ENCODE measurements around the gene SNX5.

The SNX5 gene

GRCh38 chr20:17938871-17939619 is 29.5 kb downstream of the SNX5 start:
- DNase-seq: peak; percentile 71

GRCh38 chr20:17936761-17937732 is 31.5 kb downstream of the SNX5 start:
- DNase-seq: no peak

DNA sequence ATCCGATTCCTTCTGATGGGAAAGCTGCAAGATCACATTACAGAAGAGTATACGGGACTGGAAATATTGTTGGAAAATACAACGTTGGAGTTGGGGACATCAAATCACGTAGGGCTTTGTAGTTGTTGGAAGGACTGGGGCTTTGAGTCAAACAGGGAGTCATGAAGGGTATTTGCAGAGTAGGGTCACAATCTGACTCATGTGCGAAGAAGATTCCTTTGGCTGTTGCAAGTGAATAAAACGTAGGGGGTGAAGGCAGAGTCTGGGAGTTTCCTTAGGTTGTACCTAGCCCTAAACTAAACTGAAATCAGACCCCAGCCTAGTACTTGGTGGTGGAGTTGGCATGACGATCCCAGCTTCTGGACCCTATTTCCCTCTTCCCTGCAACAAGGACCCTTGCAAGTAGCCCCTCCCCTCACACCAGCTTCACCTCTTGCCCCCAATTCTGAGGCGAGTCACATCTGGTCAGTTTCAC is 32.3 kb downstream of the SNX5 start:
- DNase-seq: no peak

DNA sequence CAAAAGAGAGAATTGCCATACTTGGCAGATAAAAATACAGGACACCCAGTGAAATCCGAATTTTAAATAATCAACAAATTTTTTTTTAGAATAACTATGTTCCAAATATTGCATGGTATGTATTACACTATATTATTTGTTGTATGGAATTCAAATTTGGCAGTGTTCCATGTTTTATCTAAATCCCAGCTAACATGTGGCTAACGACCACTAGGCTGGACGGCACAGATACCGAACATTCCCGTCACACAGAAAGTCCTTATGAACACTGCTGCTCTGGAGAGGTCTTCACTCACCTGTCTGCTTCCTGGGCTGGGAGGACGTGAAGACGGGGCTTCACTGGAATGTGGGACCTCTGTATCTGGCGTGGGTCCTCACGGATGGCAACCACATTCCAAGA is 32.8 kb downstream of the SNX5 start:
- no peak for DNase-seq

DNA sequence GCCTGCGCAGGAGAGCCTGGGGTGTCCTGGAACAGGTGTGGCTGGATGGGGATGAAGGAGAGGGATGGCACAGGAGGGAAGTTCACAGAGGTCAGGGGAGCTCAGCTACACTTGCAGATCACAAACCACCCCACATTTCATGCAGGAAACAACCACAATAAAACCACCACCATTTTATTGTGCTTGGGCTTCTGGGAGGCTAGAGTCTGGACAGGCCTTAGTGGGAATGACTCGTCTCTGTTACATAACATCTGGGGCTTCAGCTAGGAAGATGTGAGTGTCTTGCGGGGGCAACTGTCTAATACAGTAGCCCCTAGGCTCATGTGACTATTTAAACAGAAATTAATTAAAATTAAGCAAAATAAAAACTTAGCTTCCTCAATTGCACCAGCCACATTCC is 33.4 kb downstream of the SNX5 start:
- no peak for DNase-seq

DNA sequence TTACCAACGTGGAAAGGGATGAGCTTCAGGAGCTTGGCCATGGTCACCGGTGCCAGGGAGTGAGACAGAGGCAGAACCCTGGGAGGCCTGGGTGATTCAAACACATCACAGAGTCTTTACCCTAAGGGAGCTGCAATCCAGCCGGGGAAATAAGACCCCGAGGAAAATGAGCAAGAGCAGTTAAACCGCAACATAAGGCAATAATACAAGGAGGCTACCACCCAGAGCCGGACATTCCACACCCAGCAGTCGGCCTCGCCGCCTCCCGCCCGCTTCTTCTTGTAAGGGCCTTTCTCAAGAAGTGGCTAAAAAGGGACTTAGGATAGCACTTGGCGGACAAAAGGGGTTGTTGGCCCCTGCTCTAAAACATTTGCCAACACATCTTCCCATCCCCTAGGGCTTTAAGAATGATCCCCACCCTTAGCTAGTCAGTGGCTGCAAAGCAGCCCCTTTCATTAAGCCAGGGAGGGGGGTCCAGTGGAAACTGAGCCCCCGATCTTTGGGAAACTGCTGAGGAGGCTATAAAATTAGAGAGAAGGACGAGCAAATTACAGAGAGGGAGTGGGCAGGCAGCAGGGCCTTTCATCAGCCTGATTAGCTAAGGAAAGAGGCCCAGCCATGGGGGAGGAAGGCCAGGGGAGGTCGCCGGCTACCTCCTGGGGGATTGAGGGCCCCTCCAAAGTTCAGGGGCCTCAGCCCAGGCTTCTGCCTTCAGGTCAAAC is 34.3 kb downstream of the SNX5 start:
- no peak for DNase-seq

GRCh38 chr20:17933711-17934110 is 34.9 kb downstream of the SNX5 start:
- no peak for DNase-seq

DNA sequence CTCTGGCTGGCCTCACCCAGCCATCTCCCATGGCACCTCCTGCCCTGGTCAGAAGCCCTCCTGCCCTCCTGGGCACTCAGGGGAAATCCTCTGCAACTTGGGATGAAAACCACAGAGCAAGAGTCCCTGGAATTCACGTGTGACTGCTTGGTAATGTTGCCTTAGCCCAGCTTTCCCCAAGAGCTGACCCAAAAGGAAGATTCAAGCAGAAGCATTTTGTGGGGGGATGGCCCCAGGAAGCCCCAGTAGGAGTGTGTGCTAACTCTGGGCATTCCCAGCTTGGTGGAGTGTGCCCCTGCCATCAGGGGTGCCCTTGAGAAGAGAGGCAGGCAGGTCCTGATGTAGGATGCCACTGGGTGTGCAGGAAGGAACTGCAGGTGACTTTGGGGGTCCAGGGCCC is 35.5 kb downstream of the SNX5 start:
- no peak for DNase-seq

GRCh38 chr20:17932396-17932795 is 36.2 kb downstream of the SNX5 start:
- no peak for DNase-seq

GRCh38 chr20:17931513-17931912 is 37.1 kb downstream of the SNX5 start:
- no peak for DNase-seq

DNA sequence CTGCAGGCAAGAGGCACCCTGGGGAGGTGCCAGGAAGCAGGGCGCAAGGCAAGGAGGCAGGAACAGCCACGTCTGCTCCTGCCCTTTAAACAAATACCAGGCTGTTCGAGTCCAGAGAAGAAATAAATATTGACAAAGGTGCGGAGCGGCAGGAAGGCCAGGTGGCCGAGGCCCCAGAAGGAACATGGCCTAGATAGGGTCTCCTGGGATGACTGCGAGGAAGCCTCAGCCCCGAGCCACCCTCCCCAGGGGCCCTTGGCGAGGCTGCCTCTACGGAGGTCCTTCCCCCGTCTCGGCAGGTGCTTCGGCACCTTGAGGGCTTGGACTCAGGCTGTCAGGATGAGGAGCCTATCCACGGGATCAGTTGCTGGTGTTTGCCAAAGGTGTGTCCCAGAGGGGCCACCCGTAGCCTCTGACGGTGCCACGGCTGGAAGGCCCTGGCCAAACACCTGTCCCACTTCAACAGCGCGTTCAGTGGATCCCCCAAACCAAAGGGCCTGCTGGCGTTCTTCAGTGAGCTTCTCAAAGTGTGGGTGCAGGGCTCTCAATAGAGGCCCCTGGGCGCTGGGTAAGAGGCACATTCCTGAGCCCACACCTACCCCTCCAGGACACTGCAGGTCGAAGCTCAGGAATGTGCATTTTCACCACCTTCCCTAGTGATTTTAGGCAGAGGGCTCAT is 39.8 kb downstream of the SNX5 start:
- no peak for DNase-seq

- DNase-seq: no peak
These were observed 40.4 kb downstream of the SNX5 start for GRCh38 chr20:17928211-17928611.

GRCh38 chr20:17925940-17926300 is 42.7 kb downstream of the SNX5 start:
- DNase-seq: no peak

GRCh38 chr20:17925141-17925939 is 43.3 kb downstream of the SNX5 start:
- DNase-seq: no peak

GRCh38 chr20:17921774-17922173 is 46.8 kb downstream of the SNX5 start:
- DNase-seq: no peak

DNA sequence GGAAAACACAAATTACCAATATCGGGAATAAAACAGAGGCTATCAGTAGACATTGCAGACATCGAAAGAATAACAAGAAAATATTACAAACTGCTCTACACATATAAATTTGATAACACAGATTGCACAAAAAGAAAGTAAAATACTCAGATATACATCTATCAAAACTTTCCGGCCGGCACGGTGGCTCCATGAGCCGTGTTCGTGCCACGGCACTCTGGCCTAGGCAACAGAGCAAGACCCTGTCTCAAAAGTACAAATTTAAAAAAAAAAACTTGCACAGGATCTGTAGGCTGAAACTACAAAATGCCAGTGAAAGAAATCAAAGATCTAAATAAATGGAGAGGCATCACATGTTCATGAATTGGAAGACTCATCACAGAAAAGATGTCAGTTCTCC is 49.4 kb downstream of the SNX5 start:
- no peak for DNase-seq

- DNase-seq: no peak
These were observed 50.6 kb downstream of the SNX5 start for GRCh38 chr20:17917832-17918618.

- no peak for DNase-seq
These were observed 52.1 kb downstream of the SNX5 start for GRCh38 chr20:17916433-17916891.

DNA sequence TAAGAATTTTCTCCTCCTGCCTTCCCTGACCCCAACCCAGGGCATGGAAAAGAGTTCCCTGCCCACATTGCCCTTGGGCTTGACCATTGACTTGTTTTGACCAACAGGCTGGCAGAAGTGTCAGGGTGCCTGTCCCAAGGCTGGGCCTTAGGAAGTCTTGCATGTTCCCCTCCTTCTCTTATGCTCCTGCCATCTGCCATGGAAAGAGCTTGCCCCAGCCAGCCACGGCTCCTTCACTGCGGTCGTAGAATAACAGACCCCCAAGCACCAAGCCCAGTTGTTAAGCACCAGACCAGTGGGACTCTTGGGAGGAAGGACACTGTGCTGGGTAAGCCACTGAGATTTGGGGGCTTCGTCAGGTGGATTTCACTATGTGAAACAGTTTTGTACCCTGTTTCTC is 53.6 kb downstream of the SNX5 start:
- no peak for DNase-seq

DNA sequence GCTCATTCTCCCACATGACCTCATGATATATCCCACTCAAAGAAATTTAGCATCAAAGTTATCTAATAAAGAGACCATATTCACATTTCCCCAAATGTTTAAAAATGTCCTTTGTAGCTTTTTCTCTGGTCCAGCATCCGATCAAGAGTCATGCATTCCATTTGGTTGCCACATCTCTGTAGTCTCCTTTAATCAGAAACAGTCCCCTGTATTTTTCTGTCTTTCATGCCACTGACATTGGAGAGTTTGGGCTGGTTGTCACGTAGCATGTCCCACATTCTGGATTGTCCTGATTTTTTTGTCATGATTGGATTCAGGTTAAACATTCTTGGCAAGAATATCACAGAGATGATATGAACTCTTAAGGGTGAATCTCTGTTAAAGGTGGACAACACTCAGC is 55.7 kb downstream of the SNX5 start:
- no peak for DNase-seq

GRCh38 chr20:17911927-17912326 is 56.7 kb downstream of the SNX5 start:
- no peak for DNase-seq
